MM.1S (cell line): ENCODE measurements around the gene THRB.

ENCODE experiments used
- DNase-seq: peaks from one replicate; pipeline ENCODE4 v3.0.0-alpha.2; 2015
- H2AFZ ChIP-seq: fragments of 300-600 bp; sonication (generic); 2 replicates; pipeline ENCODE4 v1.6.0; 2016; ENCODE audit warnings: antibody characterized with exemption, low read length
- H3F3A ChIP-seq: fragments of 300-600 bp; sonication (generic); 2 replicates; pipeline ENCODE4 v1.6.1; 2016; ENCODE audit warnings: mild to moderate bottlenecking, antibody characterized with exemption, low read length, moderate library complexity, mixed read lengths; ENCODE audit not compliant: insufficient read depth
- H3K27ac ChIP-seq: fragments of 300-600 bp; sonication (generic); 2 replicates; pipeline ENCODE4 v1.5.1; 2016; ENCODE audit warnings: mild to moderate bottlenecking, low read length
- H3K27me3 ChIP-seq: fragments of 300-600 bp; sonication (generic); replicated peaks from 2 replicates; pipeline ENCODE4 v1.6.0; 2016; ENCODE audit warnings: low read length; ENCODE audit not compliant: insufficient read depth
- H3K36me3 ChIP-seq: fragments of 300-600 bp; sonication (generic); replicated peaks from 2 replicates; pipeline ENCODE4 v1.6.1; 2016; ENCODE audit warnings: mild to moderate bottlenecking, low read length, mixed read lengths; ENCODE audit not compliant: insufficient read depth
- H3K4me1 ChIP-seq: fragments of 300-600 bp; sonication (generic); 2 replicates; pipeline ENCODE4 v1.6.1; 2016; ENCODE audit warnings: low read length, mixed read lengths
- H3K4me2 ChIP-seq: fragments of 300-600 bp; sonication (generic); 2 replicates; pipeline ENCODE4 v1.6.0; 2016; ENCODE audit warnings: low read depth, low read length
- H3K4me3 ChIP-seq: fragments of 300-600 bp; sonication (generic); 2 replicates; pipeline ENCODE4 v1.5.1; 2016; ENCODE audit warnings: low read length, mixed read lengths
- H3K79me2 ChIP-seq: fragments of 300-600 bp; sonication (generic); 2 replicates; pipeline ENCODE4 v1.6.1; 2016; ENCODE audit warnings: mixed run types, low read length, mixed read lengths
- H3K9ac ChIP-seq: fragments of 300-600 bp; sonication (generic); 2 replicates; pipeline ENCODE4 v1.6.1; 2016; ENCODE audit warnings: low read length, mixed read lengths
- H3K9me2 ChIP-seq: fragments of 300-600 bp; sonication (generic); replicated peaks from 2 replicates; pipeline ENCODE4 v1.6.1; 2016; ENCODE audit warnings: mild to moderate bottlenecking, low read length, mixed read lengths; ENCODE audit not compliant: insufficient read depth
- H3K9me3 ChIP-seq: fragments of 300-600 bp; sonication (generic); replicated peaks from 2 replicates; pipeline ENCODE4 v1.6.1; 2016; ENCODE audit warnings: mild to moderate bottlenecking, low read length, mixed read lengths; ENCODE audit not compliant: insufficient read depth
- H4K20me1 ChIP-seq: fragments of 300-600 bp; sonication (generic); 2 replicates; pipeline ENCODE4 v1.6.1; 2016; ENCODE audit warnings: mild to moderate bottlenecking, low read length, moderate library complexity, mixed read lengths; ENCODE audit not compliant: insufficient read depth
- CTCF ChIP-seq: fragments of 300-600 bp; sonication (generic); IDR thresholded peaks from 2 replicates; pipeline ENCODE4 v1.5.1; 2016; ENCODE audit warnings: antibody characterized with exemption, low read length, mixed read lengths
- EZH2 ChIP-seq: fragments of 300-600 bp; sonication (generic); optimal IDR thresholded peaks from 2 replicates; pipeline ENCODE3; 2017; ENCODE audit warnings: low read depth, mild to moderate bottlenecking, antibody characterized with exemption, low read length, mixed read lengths
- EZH2phosphoT487 ChIP-seq: fragments of 300-600 bp; sonication (generic); IDR thresholded peaks from 2 replicates; pipeline ENCODE4 v1.6.1; 2018; ENCODE audit warnings: antibody characterized with exemption, low read length

Gene THRB

GRCh38 chr3:24530471-24530870 is 35.8 kb upstream of the THRB start:
- Histone ChIP-seq H3F3A (no peaks in the 10 kb centered on the region), H3K4me3 (no peak overlapping the region), H3K9me2 (no peaks in the 10 kb centered on the region), H4K20me1 (no peaks in the 10 kb centered on the region), H3K9me3 (no peaks in the 10 kb centered on the region), H3K9ac (no peak overlapping the region), H3K36me3 (no peaks in the 10 kb centered on the region), H3K4me2 (no peak overlapping the region), H3K79me2 (no peaks in the 10 kb centered on the region), H3K4me1 (no peaks in the 10 kb centered on the region), H3K27me3 (no peaks in the 10 kb centered on the region), H2AFZ (no peak overlapping the region), H3K27ac (no peak overlapping the region)
- no peak for DNase-seq
- TF ChIP-seq EZH2: no peak
- no peak for TF ChIP-seq EZH2phosphoT487
- no peak for TF ChIP-seq CTCF

GRCh38 chr3:24529210-24529609 is 34.6 kb upstream of the THRB start:
- H3K36me3 ChIP-seq: no peaks in the 10 kb centered on the region
- H3K27me3 ChIP-seq: no peaks in the 10 kb centered on the region
- no peaks in the 10 kb centered on the region for H3K79me2 ChIP-seq
- no peaks in the 10 kb centered on the region for H3F3A ChIP-seq
- no peaks in the 10 kb centered on the region for H3K9me3 ChIP-seq
- no peaks in the 10 kb centered on the region for H4K20me1 ChIP-seq
- H3K9ac ChIP-seq: no peak overlapping the region
- H3K27ac ChIP-seq: no peak overlapping the region
- H3K4me2 ChIP-seq: no peak overlapping the region
- DNase-seq: no peak
- no peaks in the 10 kb centered on the region for H3K9me2 ChIP-seq
- no peak overlapping the region for H2AFZ ChIP-seq
- no peaks in the 10 kb centered on the region for H3K4me1 ChIP-seq
- TF ChIP-seq EZH2phosphoT487 (no peak), EZH2 (no peak), CTCF (no peak)
- no peak overlapping the region for H3K4me3 ChIP-seq

- Histone ChIP-seq H3K36me3 (no peaks in the 10 kb centered on the region), H3K9ac (no peak overlapping the region), H3F3A (no peaks in the 10 kb centered on the region), H3K9me3 (no peaks in the 10 kb centered on the region), H4K20me1 (no peaks in the 10 kb centered on the region), H3K4me1 (no peaks in the 10 kb centered on the region), H3K27me3 (no peaks in the 10 kb centered on the region), H3K9me2 (no peaks in the 10 kb centered on the region), H3K79me2 (no peaks in the 10 kb centered on the region), H3K27ac (no peak overlapping the region), H3K4me3 (no peak overlapping the region), H2AFZ (no peak overlapping the region), H3K4me2 (no peak overlapping the region)
- DNase-seq: no peak
- no peak for TF ChIP-seq EZH2phosphoT487
- no peak for TF ChIP-seq EZH2
- no peak for TF ChIP-seq CTCF
These were observed 32.1 kb upstream of the THRB start for GRCh38 chr3:24526640-24527212.
